Inflammatory macrophage (primary cell): ENCODE data around the gene SPAG9.

ENCODE experiments used
- DNase-seq, 2 donors: peaks; one replicate each; pipeline ENCODE4 v3.0.0-alpha.2; 2020 to 2022

The SPAG9 gene

GRCh38 chr17:51132964-51133319, 12.3 kb upstream of the SPAG9 start:
- DNase-seq, result peak in 1 of 2 donors; percentile 31

- peak; percentile 70 to 85 for DNase-seq
Observed at GRCh38 chr17:51128076-51128475, 7.4 kb upstream of the SPAG9 start.

- no peak for DNase-seq
Observed at GRCh38 chr17:51124640-51125503, 4.2 kb upstream of the SPAG9 start.

- peak in 1 of 2 donors; percentile 19 for DNase-seq
Observed at GRCh38 chr17:51122473-51123115, 1.9 kb upstream of the SPAG9 start.

GRCh38 chr17:51121620-51122472, 1.2 kb upstream of the SPAG9 start:
- peak; percentile 99 to 100 for DNase-seq

GRCh38 chr17:51120357-51120738, 320 bp downstream of the SPAG9 start:
- DNase-seq, result no peak

GRCh38 chr17:51119415-51120356, 982 bp downstream of the SPAG9 start:
- peak; percentile 29 to 45 for DNase-seq

- DNase-seq, result peak in 1 of 2 donors; percentile 4
Observed at GRCh38 chr17:51118330-51119195, 2.1 kb downstream of the SPAG9 start.

GRCh38 chr17:51115179-51115578, 5.5 kb downstream of the SPAG9 start:
- no peak for DNase-seq

GRCh38 chr17:51112303-51113222, 8.1 kb downstream of the SPAG9 start:
- DNase-seq, result peak; percentile 67 to 80

- no peak for DNase-seq
Observed at GRCh38 chr17:51107778-51108177, 12.9 kb downstream of the SPAG9 start.

GRCh38 chr17:51103451-51103850, 17.2 kb downstream of the SPAG9 start:
- no peak for DNase-seq

- no peak for DNase-seq
Observed at GRCh38 chr17:51103050-51103449, 17.6 kb downstream of the SPAG9 start.

GRCh38 chr17:51097708-51098446, 22.8 kb downstream of the SPAG9 start:
- DNase-seq, result no peak

- no peak for DNase-seq
Observed at GRCh38 chr17:51091635-51092034, 29.0 kb downstream of the SPAG9 start.

- peak; percentile 72 for DNase-seq
Observed at GRCh38 chr17:51088868-51089267, 31.8 kb downstream of the SPAG9 start.

GRCh38 chr17:51088287-51088686, 32.4 kb downstream of the SPAG9 start:
- DNase-seq, result no peak

GRCh38 chr17:51087072-51087757, 33.5 kb downstream of the SPAG9 start:
- peak in 1 of 2 donors; percentile 44 for DNase-seq
